Psoas muscle (tissue), 8 donors: Measurements from ENCODE around the gene EDDM3A. TPM values are rescaled to one million over a fixed set of nuclear protein-coding genes. Genes with fewer than 3 reads are reported as not detected.
"Not testable (repeated sequence)": the region's sequence is repeated elsewhere in the genome, so short reads cannot be mapped to it uniquely, and the experiment has no call there.

Experiments used
- ATAC-seq, 4 donors: fragments of 200-7000 bp; cut with Tn5 transposase; one replicate each; pipeline ENCODE4 v1.9.1; 2020; ENCODE audit warnings: moderate library complexity in 3 of 4, mild to moderate bottlenecking in 2 of 4
- DNase-seq, 2 donors: peaks; one replicate each; pipeline ENCODE4 v3.0.0-alpha.2; 2020
- H3K27ac ChIP-seq: fragments of 200-600 bp; one replicate; pipeline ENCODE4 v1.8.0; 2022
- H3K27me3 ChIP-seq, 3 donors: fragments of 200-600 bp in 1 of 3; one replicate each; pipeline versions ENCODE4 v1.6.1 to v1.8.0; 2013 to 2022; ENCODE audit warnings: low read length in 2 of 3, mild to moderate bottlenecking in 2 of 3, moderate library complexity in 1 of 3; ENCODE audit not compliant: insufficient read depth in 3 of 3
- H3K36me3 ChIP-seq, 2 donors: fragments of 200-600 bp in 1 of 2; one replicate each; pipeline versions ENCODE4 v1.6.1 to v1.8.0; 2013 to 2022; ENCODE audit warnings: low read depth in 1 of 2, mild to moderate bottlenecking in 1 of 2, moderate library complexity in 1 of 2; ENCODE audit not compliant: insufficient read depth in 1 of 2
- H3K4me1 ChIP-seq: fragments of 200-600 bp; one replicate; pipeline ENCODE4 v1.8.0; 2022
- H3K4me3 ChIP-seq: fragments of 200-600 bp; one replicate; pipeline ENCODE4 v1.8.0; 2022; ENCODE audit warnings: mild to moderate bottlenecking
- H3K9me3 ChIP-seq: fragments of 200-600 bp; one replicate; pipeline ENCODE4 v1.8.0; 2022
- WGBS, 3 donors: extraction: QIAGEN DNeasy Blood & Tissue Kit; methylation state at CpG; one replicate each; pipeline versions ENCODE4 v1.1.6 to v1.1.7; 2013; 5-methylcytosine and 5-hydroxymethylcytosine counted together
- intact Hi-C, 2 donors: fragments of 100-400 bp; cut with DNase I; formaldehyde crosslinking; loops; one replicate each; pipeline versions ENCODE4 v1.11.0 to v1.14.2; 2022
- polyA plus RNA-seq, 3 donors: library from polyadenylated mRNA; stranded (reverse); fragments of 200-250 nt; gene quantifications; one replicate each; pipeline ENCODE4 v1.2.3, GENCODE V29; 2013
- total RNA-seq, 4 donors: library from RNA; stranded (reverse); fragmentation: NEBNext Ultra II Directional in 2 of 4; extraction: Animal tissue kit (Norgen Biotek cat#: 25700) in 2 of 4; gene quantifications; one replicate each; pipeline versions ENCODE4 v1.2.1 to v1.2.4, GENCODE V29; 2021 to 2023
- TF ChIP-seq, protein P1 (sequence below): fragments of 200-600 bp; IDR thresholded peaks from one replicate; pipeline ENCODE4 v1.8.0; 2022; ENCODE audit warnings: antibody characterized with exemption
- donor health status: healthy with polysubstance abuse.
- donor health status: DM: no; HTN: no; CAD: no; lungs with moderate emphysema.
- donor health status: Bipolar disorder and iron deficiency.
- donor health status: healthy.
- donor health status: DM: yes; HTN: yes; CAD: no.
- donor health status: DM: no; HTN: no; CAD: no.
- donor health status: DM: no; HTN: no; CAD: no.
- donor health status: DM: yes; HTN: yes; CAD: no.

Gene EDDM3A
- total and polyA plus RNA-seq, 7 donors = 0.03 TPM; not detected in 6

DNA sequence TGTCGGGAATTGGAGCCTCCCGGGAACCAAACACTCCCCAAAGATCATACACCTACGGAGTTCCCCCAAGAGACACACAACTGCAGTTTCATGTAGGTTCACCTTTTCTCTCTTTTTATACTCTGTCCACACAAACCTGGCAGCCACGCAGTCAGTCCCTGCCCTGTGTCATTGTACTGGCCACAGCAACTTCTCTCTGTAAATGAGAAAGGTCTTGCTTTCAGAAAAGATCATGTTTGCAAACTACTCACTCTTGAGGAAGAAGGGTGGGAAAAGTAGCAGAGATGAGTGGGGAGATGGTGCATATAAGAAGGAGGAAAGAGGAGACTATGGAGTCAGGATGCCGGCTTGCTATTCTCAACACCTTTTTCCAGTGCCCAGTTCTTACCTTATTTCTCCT lies 46.8 kb upstream of the EDDM3A start:
- H3K9me3 ChIP-seq = no peaks in the 10 kb centered on the region
- H3K36me3 ChIP-seq = no peaks in the 10 kb centered on the region
- DNase-seq (no peak), ATAC-seq (no peak)
- H3K27me3 ChIP-seq = no peaks in the 10 kb centered on the region
- H3K27ac ChIP-seq = no peak overlapping the region
- 84 to 91% (median 91%) methylated on average over 5 of the region's 5 CpGs for WGBS, 3 donors
- no peak overlapping the region for H3K4me3 ChIP-seq
- intact Hi-C loops = loop anchor here (1.0 to 10.0 kb wide), 5 partner anchors 156 to 343 kb away; partner anchors contain the start of gene RNASE7 (in 1 of the 2)
- H3K4me1 ChIP-seq = no peaks in the 10 kb centered on the region
- TF ChIP-seq, protein P1, sequence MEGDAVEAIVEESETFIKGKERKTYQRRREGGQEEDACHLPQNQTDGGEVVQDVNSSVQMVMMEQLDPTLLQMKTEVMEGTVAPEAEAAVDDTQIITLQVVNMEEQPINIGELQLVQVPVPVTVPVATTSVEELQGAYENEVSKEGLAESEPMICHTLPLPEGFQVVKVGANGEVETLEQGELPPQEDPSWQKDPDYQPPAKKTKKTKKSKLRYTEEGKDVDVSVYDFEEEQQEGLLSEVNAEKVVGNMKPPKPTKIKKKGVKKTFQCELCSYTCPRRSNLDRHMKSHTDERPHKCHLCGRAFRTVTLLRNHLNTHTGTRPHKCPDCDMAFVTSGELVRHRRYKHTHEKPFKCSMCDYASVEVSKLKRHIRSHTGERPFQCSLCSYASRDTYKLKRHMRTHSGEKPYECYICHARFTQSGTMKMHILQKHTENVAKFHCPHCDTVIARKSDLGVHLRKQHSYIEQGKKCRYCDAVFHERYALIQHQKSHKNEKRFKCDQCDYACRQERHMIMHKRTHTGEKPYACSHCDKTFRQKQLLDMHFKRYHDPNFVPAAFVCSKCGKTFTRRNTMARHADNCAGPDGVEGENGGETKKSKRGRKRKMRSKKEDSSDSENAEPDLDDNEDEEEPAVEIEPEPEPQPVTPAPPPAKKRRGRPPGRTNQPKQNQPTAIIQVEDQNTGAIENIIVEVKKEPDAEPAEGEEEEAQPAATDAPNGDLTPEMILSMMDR = no peak

DNA sequence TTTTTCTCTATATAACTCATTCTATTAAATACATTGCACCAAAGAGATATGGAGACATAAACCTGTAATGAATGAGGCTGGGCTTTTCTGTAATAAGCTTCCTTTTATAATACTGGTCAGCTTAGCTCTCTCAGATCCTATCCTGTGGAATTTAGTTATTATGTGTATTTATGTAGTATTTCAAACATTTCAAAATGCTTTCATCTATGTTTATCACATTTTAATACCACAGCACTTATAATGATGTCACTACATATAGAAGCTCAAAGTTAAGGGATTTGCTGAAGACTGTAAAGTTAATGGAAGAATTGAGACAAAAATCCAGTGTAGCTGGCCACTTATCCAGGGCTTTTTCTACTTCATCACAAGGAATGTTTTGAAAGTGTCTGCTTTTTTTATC lies 45.8 kb upstream of the EDDM3A start:
- H3K36me3 ChIP-seq = no peaks in the 10 kb centered on the region
- no peak overlapping the region for H3K27ac ChIP-seq
- no peak for DNase-seq
- no peaks in the 10 kb centered on the region for H3K4me1 ChIP-seq
- H3K4me3 ChIP-seq = no peak overlapping the region
- intact Hi-C loops = loop anchor here (5.0 to 10.0 kb wide), 4 partner anchors 157 to 342 kb away; partner anchors contain the start of gene RNASE7 (in 1 of the 2)
- H3K9me3 ChIP-seq = no peaks in the 10 kb centered on the region
- H3K27me3 ChIP-seq = no peaks in the 10 kb centered on the region
- no peak for ATAC-seq
- TF ChIP-seq, protein P1 = no peak

DNA sequence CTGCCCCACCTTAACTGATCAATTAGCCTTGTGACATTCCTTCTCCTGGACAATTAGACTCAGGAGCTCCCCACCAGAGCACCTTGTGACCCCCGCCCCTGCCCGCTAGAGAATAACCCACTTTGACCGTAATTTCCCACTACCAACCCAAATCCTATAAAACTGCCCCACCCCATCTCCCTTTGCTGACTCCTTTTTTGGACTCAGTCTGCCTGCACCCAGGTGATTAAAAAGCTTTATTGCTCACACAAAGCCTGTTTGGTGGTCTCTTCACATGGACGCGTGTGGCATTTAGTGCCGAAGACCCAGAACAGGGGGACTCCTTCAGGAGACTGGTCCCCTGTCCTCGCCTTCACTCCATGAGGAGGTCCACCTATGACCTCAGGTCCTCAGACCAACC lies 44.7 kb upstream of the EDDM3A start:
- H3K4me3 ChIP-seq, H3K27ac ChIP-seq, DNase-seq, ATAC-seq, intact Hi-C loops, H3K27me3 ChIP-seq, H3K36me3 ChIP-seq, H3K4me1 ChIP-seq, H3K9me3 ChIP-seq: not testable (repeated sequence)
- 92 to 94% (median 93%) methylated on average over 7 of the region's 7 CpGs for WGBS, 3 donors

DNA sequence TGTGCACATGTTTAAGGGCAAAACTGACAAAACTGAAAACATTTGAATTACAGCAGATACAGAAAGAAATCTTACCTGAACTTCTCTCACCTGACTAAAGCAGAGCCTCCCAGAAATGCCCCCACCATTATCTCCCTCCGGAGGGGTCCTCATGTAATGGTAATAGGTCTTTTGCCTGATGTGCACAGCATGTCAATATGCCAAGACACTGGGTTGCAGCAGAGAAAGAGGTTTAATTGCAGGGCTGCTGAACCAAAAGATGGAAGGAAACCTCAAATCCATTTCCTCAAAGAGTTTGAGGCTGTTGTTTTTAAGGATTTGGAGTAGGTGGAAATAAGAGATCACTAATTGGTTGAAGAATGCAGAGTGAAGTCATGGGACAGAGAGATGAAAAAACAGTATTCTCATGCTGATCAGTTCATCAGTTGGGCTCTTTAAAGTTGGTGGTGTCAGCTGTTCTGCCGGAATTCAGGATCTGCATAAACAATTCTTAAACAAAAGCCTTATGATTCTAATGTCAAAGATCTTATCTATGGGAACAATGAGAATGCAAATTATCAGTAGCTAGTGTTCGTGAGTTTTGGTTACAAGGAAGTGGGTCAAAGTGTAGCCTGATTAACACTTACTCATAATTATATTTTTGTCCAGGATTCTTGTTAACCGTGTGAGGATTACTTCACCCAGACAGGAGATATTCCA lies 38.9 kb upstream of the EDDM3A start:
- no peaks in the 10 kb centered on the region for H3K36me3 ChIP-seq
- no peak for DNase-seq
- no peaks in the 10 kb centered on the region for H3K4me1 ChIP-seq
- H3K27me3 ChIP-seq = peaks cover 0 to 4% (median 0%) of the 10 kb centered on the region in 3 donors
- H3K4me3 ChIP-seq = no peak overlapping the region
- ATAC-seq = no peak
- peak overlapping the region; percentile 32 for H3K27ac ChIP-seq
- no peaks in the 10 kb centered on the region for H3K9me3 ChIP-seq
- TF ChIP-seq, protein P1 = no peak
- intact Hi-C loops = no loop called here
- WGBS, 3 donors = 49 to 68% (median 56%) methylated on average over 4 of the region's 4 CpGs

DNA sequence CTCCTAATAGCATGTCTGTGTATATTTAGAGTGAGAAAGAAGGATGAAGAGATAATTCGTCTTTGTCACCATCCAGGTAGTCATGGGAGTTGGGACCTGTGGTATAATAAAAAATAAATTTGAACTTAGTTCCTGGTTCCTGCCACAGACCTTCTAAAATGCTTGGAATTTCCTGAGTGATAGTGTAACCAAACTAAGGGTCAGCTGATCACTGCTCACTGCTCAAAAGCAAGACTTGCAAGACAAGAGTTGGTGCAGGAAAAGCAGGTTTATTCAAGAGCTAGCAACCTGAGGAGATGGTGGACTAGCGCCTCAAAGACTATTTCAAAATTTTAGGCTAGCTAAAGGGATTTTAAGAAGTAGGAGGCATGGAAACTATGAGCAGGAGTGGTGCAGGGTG lies 38.1 kb upstream of the EDDM3A start:
- DNase-seq = no peak
- H3K4me1 ChIP-seq = no peaks in the 10 kb centered on the region
- H3K9me3 ChIP-seq = no peaks in the 10 kb centered on the region
- 51 to 84% (median 84%) methylated on average over 2 of the region's 2 CpGs for WGBS, 3 donors
- peaks cover 0 to 4% (median 0%) of the 10 kb centered on the region in 3 donors for H3K27me3 ChIP-seq
- no peak for ATAC-seq
- H3K36me3 ChIP-seq = no peaks in the 10 kb centered on the region
- TF ChIP-seq, protein P1 = no peak
- no peak overlapping the region for H3K4me3 ChIP-seq
- intact Hi-C loops = no loop called here
- H3K27ac ChIP-seq = peak overlapping the region; percentile 32
